Renal pelvis (tissue), 12 donors: ENCODE data around the gene OR2AP1. TPM values are rescaled to one million over a fixed set of nuclear protein-coding genes. Genes with fewer than 3 reads are reported as not detected.
A peak's percentile ranks its signal among the peaks of the same experiment; 100 is the strongest.
"Not testable (repeated sequence)": the region's sequence is repeated elsewhere in the genome, so short reads cannot be mapped to it uniquely, and the experiment has no call there.

ENCODE experiments used
- DNase-seq: peaks from one replicate; pipeline ENCODE4 v3.0.0-alpha.2; 2013
- long read RNA-seq, 16 experiments: transcript quantifications; one replicate each; lab custom pipeline, GENCODE V29; 2026
- polyA plus RNA-seq, 3 donors: library from polyadenylated mRNA; unstranded; fragments of 120-200 nt; gene quantifications; one replicate each; pipeline ENCODE4 v1.2.1, GENCODE V29; 2013; ENCODE audit not compliant: insufficient read length in 3 of 3

The OR2AP1 gene
- polyA plus RNA-seq, result not detected
- long read RNA-seq, donor 1, result 0 reads
- long read RNA-seq, donor 2, result 0 reads
- long read RNA-seq, donor 3, result 0 reads
- long read RNA-seq, donor 4, result 0 reads
- long read RNA-seq, donor 5, result 0 reads
- long read RNA-seq, donor 6, result 0 reads
- long read RNA-seq, donor 7, result 0 reads
- long read RNA-seq, donor 8, result 0 reads
- long read RNA-seq, donor 9, result 0 reads
- long read RNA-seq, donor 10, result 0 reads
- long read RNA-seq, donor 11, result 0 reads
- long read RNA-seq, donor 12, result 0 reads
- long read RNA-seq, donor 13, result 0 reads
- long read RNA-seq, donor 14, result 0 reads
- long read RNA-seq, donor 15, result 0 reads
- long read RNA-seq, donor 16, result 0 reads

DNA sequence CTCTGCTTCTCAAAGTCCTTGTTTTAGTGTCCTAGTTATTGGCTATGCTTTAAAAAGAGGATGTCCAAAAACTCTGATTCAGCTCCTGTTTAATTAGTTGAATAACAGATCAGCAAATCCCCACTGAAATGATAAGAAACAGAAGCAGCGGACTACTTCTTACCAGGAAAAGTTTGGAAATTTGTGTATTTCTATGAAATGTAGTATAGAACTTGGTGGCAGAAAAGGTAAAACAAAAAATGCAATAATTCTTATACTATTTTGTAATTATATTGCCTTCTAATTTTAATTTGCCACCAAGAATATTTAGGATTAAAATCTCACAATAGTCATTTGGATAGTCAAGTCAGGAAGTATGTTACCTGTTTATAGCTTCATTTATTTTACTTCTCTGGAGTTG is at the start of gene OR2AP1:
Gene OR2AP1, plus strand, starts transcription at position 301 of the 400 bp plus-strand sequence. CDS start 1,947 bp downstream, outside the sequence.
- DNase-seq, result no peak

DNA sequence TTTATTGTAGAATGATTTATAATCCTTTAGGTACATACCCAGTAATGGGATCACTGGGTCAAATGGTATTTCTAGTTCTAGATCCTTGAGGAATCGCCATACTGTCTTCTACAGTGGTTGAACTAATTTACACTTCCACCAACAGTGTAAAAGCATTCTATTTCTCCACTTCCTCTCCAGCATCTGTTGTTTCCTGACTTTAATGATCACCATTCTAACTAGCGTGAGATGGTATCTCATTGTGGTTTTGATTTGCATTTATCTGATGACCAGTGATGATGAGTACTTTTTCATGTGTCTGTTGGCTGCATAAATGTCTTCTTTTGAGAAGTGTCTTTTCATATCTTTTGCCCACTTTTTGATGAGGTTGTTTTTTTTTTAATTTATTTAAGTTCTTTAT is 24.0 kb upstream of the OR2AP1 start:
- not testable (repeated sequence) for DNase-seq

DNA sequence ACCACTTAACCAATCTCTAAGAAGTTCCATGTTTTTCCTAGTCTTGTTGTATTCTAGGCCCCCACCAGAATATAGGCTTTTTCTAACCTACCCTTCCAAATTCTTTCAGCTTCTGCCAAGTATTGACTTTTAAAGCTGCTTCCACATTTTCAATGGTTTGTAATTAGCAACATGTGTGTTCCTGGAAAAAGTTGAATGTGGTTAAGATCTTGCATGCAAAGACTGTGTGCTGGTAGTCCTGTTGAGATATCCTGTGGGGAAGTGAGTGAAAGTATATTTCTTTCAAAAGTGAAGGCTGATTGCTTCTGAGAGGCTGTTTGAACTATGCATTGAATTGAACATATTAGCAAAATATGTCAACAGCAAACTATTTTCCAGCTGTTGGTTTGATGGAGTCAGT is 23.5 kb upstream of the OR2AP1 start:
- no peak for DNase-seq

DNA sequence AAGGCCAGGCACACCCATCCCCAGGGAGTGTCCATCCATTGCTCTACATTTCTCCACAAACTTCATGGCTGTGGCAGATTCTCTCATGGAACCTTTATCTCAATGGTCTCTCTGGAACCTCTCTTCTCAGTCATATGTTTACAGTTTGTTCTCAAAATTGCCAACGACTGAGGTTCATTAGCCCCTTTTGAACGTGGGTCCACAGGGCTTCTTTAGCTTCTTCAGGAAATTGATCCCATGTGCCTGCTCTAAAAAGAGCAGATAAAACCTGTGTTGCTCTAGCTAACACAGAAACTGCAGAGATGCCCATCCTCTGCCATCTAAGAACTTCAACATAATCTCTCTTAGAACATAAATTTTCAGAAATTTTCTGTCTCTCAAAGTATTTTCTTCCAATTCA is 23.0 kb upstream of the OR2AP1 start, which contains the start of gene OR6C4:
Gene OR6C4, plus strand, starts transcription at position 301 of the 400 bp plus-strand sequence. CDS start 1,625 bp downstream, outside the sequence.
- DNase-seq, result no peak

DNA sequence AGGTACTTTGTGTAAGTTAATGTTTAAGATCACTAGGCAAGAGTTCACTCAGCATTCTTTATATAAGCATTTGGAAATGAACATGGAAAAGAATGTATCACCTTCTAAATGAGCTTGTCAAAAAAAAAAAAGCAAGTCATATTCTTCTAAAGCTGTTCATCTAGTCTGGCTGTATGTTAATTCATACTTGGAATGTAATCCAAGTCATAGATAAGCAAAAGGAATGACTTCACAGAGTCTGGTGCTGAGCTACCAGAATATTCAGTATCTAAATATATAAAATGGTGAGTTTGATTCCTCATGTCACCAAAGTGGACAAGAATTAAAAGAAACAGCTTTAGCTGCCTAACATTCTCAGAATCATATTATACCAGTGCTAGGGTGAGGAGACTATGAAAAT is 18.0 kb upstream of the OR2AP1 start:
- DNase-seq, result no peak

DNA sequence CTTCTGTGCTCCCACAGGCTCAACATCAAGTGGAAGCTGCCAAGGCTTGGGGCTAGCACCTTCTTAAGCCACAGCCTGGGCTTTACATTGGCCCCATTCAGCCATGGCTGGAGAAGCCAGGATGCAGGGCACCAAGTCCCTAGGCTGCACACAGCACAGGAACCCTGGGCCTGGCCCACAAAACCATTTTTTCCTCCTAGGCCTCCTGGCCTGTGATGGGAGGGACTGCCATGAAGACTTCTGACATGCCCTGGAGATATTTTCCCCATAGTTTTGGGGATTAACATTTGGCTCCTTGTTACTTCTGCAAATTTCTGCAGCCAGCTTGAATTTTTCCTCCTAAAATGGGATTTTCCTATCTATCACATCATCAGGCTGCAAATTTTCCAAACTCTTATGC is 2.2 kb upstream of the OR2AP1 start:
- not testable (repeated sequence) for DNase-seq

DNA sequence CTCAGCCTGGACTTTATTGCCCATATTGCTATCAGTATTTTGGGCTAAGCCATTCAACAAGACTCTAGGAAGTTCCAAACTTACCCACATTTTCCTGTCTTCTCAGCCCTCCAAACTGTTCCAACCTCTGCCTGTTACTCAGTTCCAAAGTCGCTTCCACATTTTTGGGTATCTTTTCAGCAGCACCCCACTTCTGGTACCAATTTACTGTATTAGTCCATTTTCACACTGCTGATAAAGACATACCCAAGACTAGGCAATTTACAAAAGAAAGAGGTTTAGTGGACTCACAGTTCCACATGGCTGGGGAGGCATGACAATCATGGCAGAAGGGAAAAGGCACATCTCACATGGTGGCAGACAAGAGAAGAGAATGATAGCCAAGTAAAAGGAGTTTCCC is 1.6 kb upstream of the OR2AP1 start:
- DNase-seq, result not testable (repeated sequence)

DNA sequence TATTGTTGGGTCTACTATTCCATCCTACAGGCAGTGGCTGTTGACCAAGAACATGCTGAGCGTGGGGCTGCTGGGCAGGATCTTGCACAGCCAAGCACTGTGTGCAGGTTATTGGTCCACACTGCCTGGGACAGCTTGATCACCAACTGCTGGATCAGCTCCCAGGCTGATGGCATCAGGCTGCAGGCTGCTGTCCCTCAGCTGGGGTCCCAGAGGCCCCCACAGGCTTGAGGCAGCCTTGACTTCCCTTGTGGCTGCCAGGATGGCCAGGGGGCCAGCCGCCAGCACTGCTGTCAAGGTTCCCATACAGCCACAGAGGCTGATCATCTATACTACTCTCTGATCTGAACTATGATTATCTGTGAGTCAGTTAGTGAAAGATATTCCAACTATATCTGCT is 9.8 kb downstream of the OR2AP1 start:
- DNase-seq, result no peak

DNA sequence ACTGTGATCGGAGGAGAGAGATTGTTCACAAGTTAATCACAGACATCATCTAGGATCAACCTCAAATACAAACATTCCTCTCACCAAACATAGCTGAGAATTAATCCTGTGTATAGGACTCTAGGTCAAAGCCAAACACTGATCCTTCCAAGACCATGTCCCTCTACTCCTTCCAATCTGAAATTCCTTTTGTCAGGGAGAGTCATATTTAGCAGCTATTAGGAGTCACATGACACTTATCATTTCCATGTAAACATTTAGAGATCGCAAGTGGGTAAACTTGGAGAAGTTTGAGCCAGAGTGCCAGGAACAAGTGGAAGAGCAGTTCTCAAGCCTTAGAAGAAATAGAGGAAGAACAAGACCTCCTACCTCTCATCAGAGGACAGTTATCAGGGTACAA is 13.5 kb downstream of the OR2AP1 start:
- DNase-seq, result no peak

DNA sequence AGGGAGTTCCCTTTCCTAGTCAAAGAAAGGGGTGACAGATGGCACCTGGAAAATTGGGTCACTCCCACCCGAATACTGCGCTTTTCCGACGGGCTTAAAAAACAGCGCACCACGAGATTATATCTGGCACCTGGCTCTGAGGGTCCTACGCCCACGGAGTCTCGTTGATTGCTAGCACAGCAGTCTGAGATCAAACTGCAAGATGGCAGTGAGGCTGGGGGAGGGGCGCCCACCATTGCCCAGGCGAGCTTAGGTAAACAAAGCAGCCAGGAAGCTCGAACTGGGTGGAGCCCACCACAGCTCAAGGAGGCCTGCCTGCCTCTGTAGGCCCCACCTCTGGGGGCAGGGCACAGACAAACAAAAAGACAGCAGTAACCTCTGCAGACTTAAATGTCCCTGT is 17.9 kb downstream of the OR2AP1 start:
- not testable (repeated sequence) for DNase-seq

DNA sequence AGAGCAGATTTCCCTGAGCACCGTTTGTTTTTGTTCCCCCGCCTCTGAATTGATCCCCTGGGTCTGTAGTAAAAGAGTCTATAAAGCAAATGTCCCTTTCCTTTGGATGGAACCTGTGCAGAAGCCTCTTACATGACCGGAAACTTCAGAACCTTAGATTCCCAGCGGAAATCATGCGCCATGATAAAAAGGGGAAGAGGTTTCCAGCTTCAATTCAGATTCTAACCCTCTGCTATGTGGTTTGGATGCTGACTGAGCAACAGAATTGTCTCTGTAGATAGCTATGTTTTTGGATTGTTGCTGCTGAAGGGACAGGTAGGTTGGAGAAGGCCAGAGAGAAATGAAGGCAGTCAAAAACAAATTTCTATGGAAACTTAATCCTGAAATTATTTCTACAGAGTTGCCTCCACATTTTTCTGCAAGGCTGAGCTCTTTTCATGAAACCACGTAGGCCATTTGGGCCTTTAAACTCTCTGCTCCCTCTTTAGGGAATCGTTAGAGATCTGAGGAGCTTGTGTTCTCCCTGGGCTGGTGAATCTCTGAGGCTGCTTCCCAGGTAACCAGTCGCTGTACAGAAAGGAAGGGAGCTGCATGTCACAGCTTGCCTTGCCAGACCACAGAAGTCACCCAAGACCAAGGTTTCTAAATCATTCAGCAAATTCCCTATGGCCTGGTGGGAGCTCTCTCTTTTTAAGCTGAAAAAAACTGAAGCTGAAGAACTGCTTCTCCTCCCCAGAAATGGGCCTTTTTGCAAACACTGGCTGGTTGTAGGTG is 35.7 kb downstream of the OR2AP1 start:
- no peak for DNase-seq

DNA sequence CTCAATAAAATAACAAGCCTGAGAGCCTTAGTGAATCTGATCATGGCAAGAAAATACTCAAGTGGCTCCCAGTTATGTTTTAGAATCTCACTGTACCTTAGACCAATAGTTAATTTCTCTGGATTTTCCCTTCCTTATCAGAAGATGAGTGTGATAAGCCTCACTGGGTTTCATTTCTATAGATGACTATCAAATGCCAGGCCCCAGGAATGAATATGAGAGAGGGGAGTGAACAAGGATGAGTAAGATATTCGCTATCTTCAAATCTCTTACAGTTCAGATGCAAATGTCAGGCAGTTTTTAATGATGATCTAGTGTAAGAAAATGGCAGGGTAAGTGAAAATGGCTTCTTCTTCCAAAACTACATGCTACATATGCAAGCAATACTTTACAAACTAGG is 38.3 kb downstream of the OR2AP1 start:
- DNase-seq, result no peak

DNA sequence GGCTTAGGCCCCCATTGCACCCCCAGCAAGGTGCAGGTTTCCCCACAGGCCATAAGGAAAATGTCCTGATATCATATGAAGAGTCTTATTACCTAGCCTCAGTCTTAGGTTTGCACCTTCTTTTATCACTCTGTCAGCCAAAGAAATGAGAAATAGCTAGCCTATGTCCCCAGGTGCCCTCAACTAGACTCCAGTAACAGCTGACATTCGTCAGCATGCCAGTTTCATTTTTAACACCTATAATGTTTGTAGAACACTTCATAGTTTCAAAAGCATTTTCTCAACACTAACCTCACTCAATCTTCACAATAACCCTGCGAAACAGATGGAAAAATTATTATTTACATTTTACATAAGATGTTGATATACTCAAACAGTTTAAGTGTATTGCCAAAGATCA is 40.4 kb downstream of the OR2AP1 start:
- no peak for DNase-seq

DNA sequence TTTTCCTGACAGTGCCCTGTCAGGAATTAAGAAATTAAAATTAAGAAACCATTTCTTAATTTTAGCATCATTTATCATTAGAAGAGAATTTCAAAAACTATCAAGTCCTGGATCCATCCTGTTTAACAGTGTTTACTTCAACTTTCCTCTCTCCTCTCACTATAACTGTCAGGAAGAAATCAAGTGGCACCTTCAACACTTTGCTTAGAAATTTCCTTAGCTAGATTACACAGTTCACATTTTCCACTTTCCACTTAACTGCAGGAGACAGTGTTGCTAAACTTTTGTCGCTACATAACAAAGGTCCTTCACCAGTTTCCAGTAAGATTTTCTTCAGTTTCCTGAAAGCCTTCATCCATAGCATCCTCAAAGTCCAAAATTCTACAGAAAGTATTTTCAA is 42.5 kb downstream of the OR2AP1 start:
- no peak for DNase-seq

DNA sequence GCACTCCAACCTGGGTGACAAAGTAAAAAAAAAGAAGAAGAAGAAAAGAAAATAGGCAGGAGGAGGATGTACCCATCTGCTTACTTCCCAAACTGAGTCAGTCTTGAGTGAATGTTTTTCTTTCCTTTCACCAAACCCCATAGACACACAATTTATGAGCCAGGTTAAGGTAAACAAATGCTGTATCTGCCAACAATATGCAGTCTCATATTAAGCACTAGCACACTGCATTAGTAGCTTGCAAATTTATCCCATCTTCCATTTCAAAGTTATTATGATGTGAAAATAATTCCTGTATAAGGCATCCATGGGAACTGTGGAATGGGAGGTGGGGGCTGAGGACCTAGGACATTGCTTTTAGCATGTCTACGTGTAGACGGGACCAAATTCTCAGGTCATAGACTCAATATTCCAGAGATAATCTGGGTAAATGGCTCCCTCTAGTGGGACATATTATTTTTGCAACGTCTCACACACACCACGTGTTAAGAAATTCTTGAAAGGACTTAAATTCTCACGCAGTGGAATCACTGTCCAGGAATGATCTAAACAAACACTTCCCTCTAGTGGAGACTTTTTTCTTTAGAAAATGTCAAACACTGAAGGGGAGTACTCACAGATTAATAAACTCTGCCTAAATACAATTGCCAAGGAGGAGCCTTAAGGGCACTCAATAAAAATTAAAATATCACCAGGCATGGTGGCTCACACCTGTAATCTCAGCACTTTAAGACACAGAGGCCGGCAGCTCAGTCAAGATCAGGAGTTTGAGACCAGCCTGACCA is 47.3 kb downstream of the OR2AP1 start:
- peak; percentile 93 for DNase-seq

DNA sequence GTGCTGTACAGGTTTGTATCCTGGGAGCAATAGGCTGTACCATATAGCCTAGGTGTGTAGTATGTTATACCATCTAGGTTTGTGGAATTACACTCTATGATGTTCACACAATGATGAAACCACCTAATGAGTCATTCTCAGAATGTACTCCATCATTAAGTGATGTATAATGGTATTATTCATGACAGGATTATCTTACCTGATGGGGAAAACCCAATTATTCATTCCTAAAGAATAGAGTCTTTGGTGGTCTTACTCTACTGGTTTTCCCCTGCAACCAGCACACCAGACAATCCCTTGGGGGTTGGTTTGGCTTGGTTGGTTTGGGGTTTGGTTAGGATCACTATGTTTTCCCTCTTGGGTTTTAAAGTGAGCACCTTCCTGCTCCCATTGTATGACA is 51.8 kb downstream of the OR2AP1 start:
- no peak for DNase-seq

Other genes starting within 250 kb of the OR2AP1 start
- not detected for gene OR6C3, start 241.7 kb upstream of the OR2AP1 start, polyA plus RNA-seq
- gene OR6C75, start 209.5 kb upstream of the OR2AP1 start, polyA plus RNA-seq, result under 1 TPM in 1 of 3 donors, not detected in 2; 0.09 TPM
- gene OR6C65, start 171.9 kb upstream of the OR2AP1 start, polyA plus RNA-seq, result not detected
- gene OR6C76, start 146.2 kb upstream of the OR2AP1 start, polyA plus RNA-seq, result not detected
- not detected for gene OR6C2, start 128.4 kb upstream of the OR2AP1 start, polyA plus RNA-seq
- gene OR6C70, start 102.3 kb upstream of the OR2AP1 start, polyA plus RNA-seq, result not detected
- not detected for gene OR6C68, start 80.1 kb upstream of the OR2AP1 start, polyA plus RNA-seq
- under 1 TPM in 1 of 3 donors, not detected in 2; 0.04 TPM for gene OR6C4, start 22.9 kb upstream of the OR2AP1 start, polyA plus RNA-seq
- gene OR10P1, start 64.4 kb downstream of the OR2AP1 start, polyA plus RNA-seq, result not detected
- 10 to 100 TPM; 38.2 to 43.3 (median 38.9) TPM for gene ITGA7, start 135.4 kb downstream of the OR2AP1 start, polyA plus RNA-seq
- 100 to 1,000 TPM; 114 to 141 (median 120) TPM for gene BLOC1S1, start 143.6 kb downstream of the OR2AP1 start, polyA plus RNA-seq
- gene RDH5, start 147.9 kb downstream of the OR2AP1 start, polyA plus RNA-seq, result 10 to 100 TPM; 22.2 to 41.6 (median 41.4) TPM
- gene CD63, start 156.5 kb downstream of the OR2AP1 start, polyA plus RNA-seq, result 100 to 1,000 TPM; 637 to 739 (median 680) TPM
- 10 to 100 TPM; 21.3 to 24.6 (median 23.9) TPM for gene GDF11, start 170.7 kb downstream of the OR2AP1 start, polyA plus RNA-seq
- gene SARNP, start 245.3 kb downstream of the OR2AP1 start, polyA plus RNA-seq, result 100 to 1,000 TPM; 105 to 132 (median 112) TPM
- gene ORMDL2, start 245.6 kb downstream of the OR2AP1 start, polyA plus RNA-seq, result 10 to 100 TPM; 30.2 to 36.3 (median 34.8) TPM